GM12874 (cell line): ENCODE data around the gene DOCK4.

ENCODE experiments used
- TF ChIP-seq, protein P1 (sequence below): IDR thresholded peaks from 2 replicates; pipeline ENCODE4 v1.5.1; 2011; ENCODE audit warnings: low read depth, mild to moderate bottlenecking, control low read depth, low read length, moderate library complexity; ENCODE audit not compliant: insufficient read depth

The DOCK4 gene

GRCh38 chr7:111863269-111863668 is 342.9 kb downstream of the DOCK4 start:
- TF ChIP-seq, protein P1, sequence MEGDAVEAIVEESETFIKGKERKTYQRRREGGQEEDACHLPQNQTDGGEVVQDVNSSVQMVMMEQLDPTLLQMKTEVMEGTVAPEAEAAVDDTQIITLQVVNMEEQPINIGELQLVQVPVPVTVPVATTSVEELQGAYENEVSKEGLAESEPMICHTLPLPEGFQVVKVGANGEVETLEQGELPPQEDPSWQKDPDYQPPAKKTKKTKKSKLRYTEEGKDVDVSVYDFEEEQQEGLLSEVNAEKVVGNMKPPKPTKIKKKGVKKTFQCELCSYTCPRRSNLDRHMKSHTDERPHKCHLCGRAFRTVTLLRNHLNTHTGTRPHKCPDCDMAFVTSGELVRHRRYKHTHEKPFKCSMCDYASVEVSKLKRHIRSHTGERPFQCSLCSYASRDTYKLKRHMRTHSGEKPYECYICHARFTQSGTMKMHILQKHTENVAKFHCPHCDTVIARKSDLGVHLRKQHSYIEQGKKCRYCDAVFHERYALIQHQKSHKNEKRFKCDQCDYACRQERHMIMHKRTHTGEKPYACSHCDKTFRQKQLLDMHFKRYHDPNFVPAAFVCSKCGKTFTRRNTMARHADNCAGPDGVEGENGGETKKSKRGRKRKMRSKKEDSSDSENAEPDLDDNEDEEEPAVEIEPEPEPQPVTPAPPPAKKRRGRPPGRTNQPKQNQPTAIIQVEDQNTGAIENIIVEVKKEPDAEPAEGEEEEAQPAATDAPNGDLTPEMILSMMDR: no peak

- TF ChIP-seq, protein P1: no peak
Observed at GRCh38 chr7:111860248-111860647, 346.0 kb downstream of the DOCK4 start.

GRCh38 chr7:111858331-111858730 is 347.9 kb downstream of the DOCK4 start:
- TF ChIP-seq, protein P1: no peak

DNA sequence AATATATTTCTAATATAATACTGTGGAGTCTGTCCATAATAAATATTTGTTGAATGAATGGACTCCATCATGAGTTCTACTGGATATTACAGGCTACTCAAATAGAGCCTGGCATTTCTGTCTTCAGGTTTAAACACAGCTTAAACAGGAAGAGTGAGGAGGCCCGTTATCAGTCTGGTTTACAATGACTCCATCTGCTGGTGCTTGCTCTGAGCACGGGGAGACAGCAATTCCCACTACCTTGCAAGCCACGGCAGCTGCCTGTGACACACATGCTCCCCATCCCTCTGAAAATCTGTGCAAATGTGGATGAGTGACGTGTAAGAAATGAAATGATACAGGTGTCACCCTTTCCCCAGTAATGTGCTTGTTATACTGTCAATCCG is 350.4 kb downstream of the DOCK4 start:
- TF ChIP-seq, protein P1: no peak

DNA sequence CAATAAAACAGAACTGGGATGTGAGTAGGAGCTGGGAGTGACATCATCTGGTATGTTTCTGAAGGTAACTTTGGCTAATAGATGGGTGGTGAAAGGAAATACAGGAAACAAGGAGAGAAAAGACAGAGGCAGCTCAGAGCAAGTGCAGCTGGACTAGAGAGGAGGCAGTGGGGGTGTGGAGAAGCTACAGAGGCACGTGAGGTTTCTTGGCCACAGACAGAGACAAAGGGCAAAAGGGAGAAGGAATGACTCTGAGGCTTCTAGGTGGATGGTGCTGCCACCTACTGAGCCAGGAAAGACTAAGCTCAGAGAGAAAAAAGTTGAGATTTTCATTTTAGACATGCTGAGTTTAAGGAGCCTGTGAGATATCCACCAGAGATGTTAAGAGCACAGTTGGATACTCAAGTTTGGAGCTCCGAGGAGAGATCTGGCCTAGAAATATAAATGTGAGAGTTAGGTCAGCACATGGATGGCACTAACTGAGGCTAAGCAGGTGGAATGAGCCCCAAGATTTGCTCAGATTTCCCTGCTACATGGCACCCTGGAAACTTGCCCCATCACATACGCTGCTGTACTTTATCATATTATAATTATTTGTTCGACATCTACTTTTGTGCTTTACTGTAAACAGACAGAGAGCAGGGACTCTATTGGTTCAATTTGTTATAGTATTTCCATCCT is 350.9 kb downstream of the DOCK4 start:
- TF ChIP-seq, protein P1: peak; percentile 56

GRCh38 chr7:111853201-111853990 is 352.8 kb downstream of the DOCK4 start:
- TF ChIP-seq, protein P1: 0 out of 2 replicates have a peak, but pooled peaks have one; percentile 11

GRCh38 chr7:111852081-111852480 is 354.1 kb downstream of the DOCK4 start:
- TF ChIP-seq, protein P1: no peak
